ENCODE results near the gene MED13L. TPM values are rescaled to one million over a fixed set of nuclear protein-coding genes. Genes with fewer than 3 reads are reported as not detected.

Gene MED13L
- total and polyA plus RNA-seq, 2 of the 8 experiments (the other 6 are each of a cell fraction or from before 2014, with no cell fraction given), result 15.9 to 51.7 TPM

DNA sequence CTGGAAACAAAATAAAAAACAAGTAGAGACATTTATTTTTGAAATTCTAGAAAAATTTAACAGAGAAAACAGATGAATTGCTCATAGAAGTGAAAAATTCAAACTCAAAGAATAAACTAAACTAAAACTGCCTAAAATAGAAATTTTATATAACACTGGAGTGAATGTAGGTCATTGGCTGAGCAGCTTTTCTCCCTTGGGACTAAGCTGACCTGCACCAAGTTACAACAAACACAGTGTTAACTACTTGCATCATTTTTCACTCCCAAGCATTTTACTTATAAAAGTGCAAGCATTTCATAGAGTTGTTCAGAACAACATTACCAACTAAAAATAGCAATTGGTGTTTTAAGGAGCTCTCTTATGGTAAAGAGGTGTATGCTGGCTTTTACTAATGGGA is 298.1 kb downstream of the MED13L start:
- Histone ChIP-seq H2BK12ac (ENCODE audit: low read depth, low read length) (no peak overlapping the region), H3K18ac (ENCODE audit: extremely low read depth, low read length) (no peak overlapping the region), H2BK20ac (ENCODE audit: low read length) (no peak overlapping the region), H3K9me3 (ENCODE audit: insufficient read depth in 2 of 2, low read depth in 1 of 2, low read length in 1 of 2) (no peaks in the 10 kb centered on the region), H2BK15ac (ENCODE audit: low read length) (no peak overlapping the region), H3K56ac (replicated peaks; ENCODE audit: insufficient read length, low read depth, low read length) (no peak overlapping the region), H3K27me3 (replicated peaks in 1 of 4; ENCODE audit: control insufficient read depth in 3 of 4, extremely low read depth in 1 of 4, insufficient read depth in 3 of 4, low read length in 3 of 4) (no peaks in the 10 kb centered on the region), H4K91ac (replicated peaks; ENCODE audit: insufficient read length, low read length) (no peak overlapping the region), H3K23me2 (ENCODE audit: low read depth, low read length) (no peaks in the 10 kb centered on the region), H3K23ac (ENCODE audit: insufficient read length) (no peak overlapping the region), H3K79me2 (ENCODE audit: control insufficient read depth in 1 of 2, insufficient read depth in 2 of 2, low read length in 2 of 2) (no peaks in the 10 kb centered on the region), H3K4me2 (ENCODE audit: insufficient read depth in 1 of 2, low read depth in 2 of 2, low read length in 2 of 2) (no peak overlapping the region), H3K4me1 (replicated peaks in 1 of 4; ENCODE audit: control insufficient read depth in 3 of 4, insufficient read depth in 4 of 4, low read length in 3 of 4) (no peaks in the 10 kb centered on the region; a peak in 2 of 7 replicates), H4K8ac (ENCODE audit: extremely low read depth, insufficient read depth, low read length) (no peak overlapping the region), H3K14ac (ENCODE audit: insufficient read length) (no peak overlapping the region), H2BK120ac (replicated peaks; ENCODE audit: low read depth, low read length) (no peak overlapping the region), H2BK5ac (ENCODE audit: low read depth, low read length) (no peak overlapping the region), H3K4ac (replicated peaks; ENCODE audit: insufficient read length, low read depth, low read length) (no peak overlapping the region), H3K4me3 (ENCODE audit: extremely low read depth in 1 of 4, insufficient read depth in 2 of 4, low read depth in 3 of 4, low read length in 4 of 4) (no peak overlapping the region), H3K27ac (ENCODE audit: low read depth, low read length) (no peak overlapping the region), H4K5ac (ENCODE audit: insufficient read length, low read depth, low read length) (no peak overlapping the region), H3K9ac (replicated peaks in 1 of 4; ENCODE audit: extremely low read depth in 1 of 4, low read depth in 3 of 4, low read length in 3 of 4) (no peak overlapping the region), H2AFZ (ENCODE audit: low read length) (no peak overlapping the region), H3K79me1 (ENCODE audit: low read depth, low read length) (no peaks in the 10 kb centered on the region), H2AK5ac (ENCODE audit: low read depth, low read length) (no peak overlapping the region), H3K36me3 (ENCODE audit: control insufficient read depth in 2 of 4, insufficient read depth in 4 of 4, low read length in 3 of 4) (peaks cover 2 to 37% (median 8%) of the 10 kb centered on the region in 4 experiments; a peak in 6 of 8 replicates), H4K20me1 (replicated peaks in 1 of 2; ENCODE audit: control insufficient read depth in 1 of 2, insufficient read depth in 2 of 2, low read length in 2 of 2) (peaks cover 2 to 3% of the 10 kb centered on the region in 2 experiments)
- TF ChIP-seq TAF7 (optimal IDR thresholded peaks at IDR 0.05; ENCODE audit: borderline replicate concordance, low read depth, low read length) (no peak), CTBP2 (IDR thresholded peaks at IDR 0.05; ENCODE audit: borderline replicate concordance, insufficient read depth, insufficient read length, low read length) (no peak), CHD2 (IDR thresholded peaks at IDR 0.05; ENCODE audit: low read length) (no peak), TBP (IDR thresholded peaks at IDR 0.05; ENCODE audit: low read depth, low read length) (no peak), ASH2L (IDR thresholded peaks at IDR 0.05; ENCODE audit: low read length) (no peak)
- TF ChIP-seq, protein P1, sequence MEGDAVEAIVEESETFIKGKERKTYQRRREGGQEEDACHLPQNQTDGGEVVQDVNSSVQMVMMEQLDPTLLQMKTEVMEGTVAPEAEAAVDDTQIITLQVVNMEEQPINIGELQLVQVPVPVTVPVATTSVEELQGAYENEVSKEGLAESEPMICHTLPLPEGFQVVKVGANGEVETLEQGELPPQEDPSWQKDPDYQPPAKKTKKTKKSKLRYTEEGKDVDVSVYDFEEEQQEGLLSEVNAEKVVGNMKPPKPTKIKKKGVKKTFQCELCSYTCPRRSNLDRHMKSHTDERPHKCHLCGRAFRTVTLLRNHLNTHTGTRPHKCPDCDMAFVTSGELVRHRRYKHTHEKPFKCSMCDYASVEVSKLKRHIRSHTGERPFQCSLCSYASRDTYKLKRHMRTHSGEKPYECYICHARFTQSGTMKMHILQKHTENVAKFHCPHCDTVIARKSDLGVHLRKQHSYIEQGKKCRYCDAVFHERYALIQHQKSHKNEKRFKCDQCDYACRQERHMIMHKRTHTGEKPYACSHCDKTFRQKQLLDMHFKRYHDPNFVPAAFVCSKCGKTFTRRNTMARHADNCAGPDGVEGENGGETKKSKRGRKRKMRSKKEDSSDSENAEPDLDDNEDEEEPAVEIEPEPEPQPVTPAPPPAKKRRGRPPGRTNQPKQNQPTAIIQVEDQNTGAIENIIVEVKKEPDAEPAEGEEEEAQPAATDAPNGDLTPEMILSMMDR (IDR thresholded peaks at IDR 0.05; ENCODE audit: control extremely low read depth in 1 of 3, insufficient read depth in 1 of 3, low read depth in 1 of 3, low read length in 3 of 3), result no peak
- TF ChIP-seq, protein P2, sequence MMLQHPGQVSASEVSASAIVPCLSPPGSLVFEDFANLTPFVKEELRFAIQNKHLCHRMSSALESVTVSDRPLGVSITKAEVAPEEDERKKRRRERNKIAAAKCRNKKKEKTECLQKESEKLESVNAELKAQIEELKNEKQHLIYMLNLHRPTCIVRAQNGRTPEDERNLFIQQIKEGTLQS (IDR thresholded peaks at IDR 0.05; ENCODE audit: insufficient read depth, low read depth, low read length), result no peak
- FAIRE-seq (no peak), DNase-seq (ENCODE audit: low read depth in 1 of 2, low spot score in 2 of 2) (no peak)
- POLR2A ChIA-PET (ENCODE audit: partially characterized antibody), result interaction anchor here (0.7 kb wide), 1 partner anchor 146 kb away, joined by 3 read pairs; no protein-coding TSS in a partner anchor
- CTCF ChIA-PET (ENCODE audit: partially characterized antibody), result interaction anchor here (1.2 to 2.2 kb wide), 4 partner anchors 15 to 718 kb away, joined by 3 to 7 read pairs (median 4); no protein-coding TSS in a partner anchor
